ENCODE measurements around the gene PCSK5.

The PCSK5 gene

GRCh38 chr9:76090330-76090729, 199.9 kb downstream of the PCSK5 start:
- no peak overlapping the region for H3K9ac ChIP-seq (ENCODE audit: low read length)
- H3K9me3 ChIP-seq (ENCODE audit: low read length), result no peaks in the 10 kb centered on the region
- H3K36me3 ChIP-seq (ENCODE audit: insufficient read depth, low read length), result no peaks in the 10 kb centered on the region
- H3K27ac ChIP-seq (ENCODE audit: low read depth, low read length), result no peak overlapping the region
- no peak overlapping the region for H3K4me3 ChIP-seq (ENCODE audit: low read depth in 1 of 2, low read length in 2 of 2)
- no peaks in the 10 kb centered on the region for H3K27me3 ChIP-seq (ENCODE audit: control insufficient read depth in 1 of 2, insufficient read depth in 2 of 2, low read length in 2 of 2)
- no peaks in the 10 kb centered on the region for H3K4me1 ChIP-seq (ENCODE audit: insufficient read depth, low read length)

GRCh38 chr9:76090909-76091308, 200.4 kb downstream of the PCSK5 start:
- no peaks in the 10 kb centered on the region for H3K36me3 ChIP-seq (ENCODE audit: insufficient read depth, low read length)
- no peak overlapping the region for H3K27ac ChIP-seq (ENCODE audit: low read depth, low read length)
- H3K4me3 ChIP-seq (ENCODE audit: low read depth in 1 of 2, low read length in 2 of 2), result no peak overlapping the region
- no peaks in the 10 kb centered on the region for H3K4me1 ChIP-seq (ENCODE audit: insufficient read depth, low read length)
- no peaks in the 10 kb centered on the region for H3K9me3 ChIP-seq (ENCODE audit: low read length)
- no peaks in the 10 kb centered on the region for H3K27me3 ChIP-seq (ENCODE audit: control insufficient read depth in 1 of 2, insufficient read depth in 2 of 2, low read length in 2 of 2)
- H3K9ac ChIP-seq (ENCODE audit: low read length), result no peak overlapping the region

GRCh38 chr9:76092572-76092971, 202.1 kb downstream of the PCSK5 start:
- no peaks in the 10 kb centered on the region for H3K9me3 ChIP-seq (ENCODE audit: low read length)
- no peak overlapping the region for H3K4me3 ChIP-seq (ENCODE audit: low read depth in 1 of 2, low read length in 2 of 2)
- no peaks in the 10 kb centered on the region for H3K27me3 ChIP-seq (ENCODE audit: control insufficient read depth in 1 of 2, insufficient read depth in 2 of 2, low read length in 2 of 2)
- no peak overlapping the region for H3K27ac ChIP-seq (ENCODE audit: low read depth, low read length)
- H3K9ac ChIP-seq (ENCODE audit: low read length), result no peak overlapping the region
- no peaks in the 10 kb centered on the region for H3K4me1 ChIP-seq (ENCODE audit: insufficient read depth, low read length)
- H3K36me3 ChIP-seq (ENCODE audit: insufficient read depth, low read length), result no peaks in the 10 kb centered on the region

GRCh38 chr9:76095585-76095984, 205.1 kb downstream of the PCSK5 start:
- Histone ChIP-seq H3K9ac (ENCODE audit: low read length) (no peak overlapping the region), H3K4me3 (ENCODE audit: low read depth in 1 of 2, low read length in 2 of 2) (no peak overlapping the region), H3K4me1 (ENCODE audit: insufficient read depth, low read length) (peaks cover 3% of the 10 kb centered on the region), H3K36me3 (ENCODE audit: insufficient read depth, low read length) (no peaks in the 10 kb centered on the region), H3K27ac (ENCODE audit: low read depth, low read length) (no peak overlapping the region), H3K27me3 (ENCODE audit: control insufficient read depth in 1 of 2, insufficient read depth in 2 of 2, low read length in 2 of 2) (no peaks in the 10 kb centered on the region), H3K9me3 (ENCODE audit: low read length) (no peaks in the 10 kb centered on the region)

- Histone ChIP-seq H3K4me1 (ENCODE audit: insufficient read depth, low read length) (peaks cover 19% of the 10 kb centered on the region), H3K27me3 (ENCODE audit: control insufficient read depth in 1 of 2, insufficient read depth in 2 of 2, low read length in 2 of 2) (no peaks in the 10 kb centered on the region), H3K9ac (ENCODE audit: low read length) (no peak overlapping the region), H3K4me3 (ENCODE audit: low read depth in 1 of 2, low read length in 2 of 2) (no peak overlapping the region), H3K36me3 (ENCODE audit: insufficient read depth, low read length) (no peaks in the 10 kb centered on the region), H3K9me3 (ENCODE audit: low read length) (no peaks in the 10 kb centered on the region), H3K27ac (ENCODE audit: low read depth, low read length) (no peak overlapping the region)
Measured at GRCh38 chr9:76099516-76099915, 209.0 kb downstream of the PCSK5 start.

DNA sequence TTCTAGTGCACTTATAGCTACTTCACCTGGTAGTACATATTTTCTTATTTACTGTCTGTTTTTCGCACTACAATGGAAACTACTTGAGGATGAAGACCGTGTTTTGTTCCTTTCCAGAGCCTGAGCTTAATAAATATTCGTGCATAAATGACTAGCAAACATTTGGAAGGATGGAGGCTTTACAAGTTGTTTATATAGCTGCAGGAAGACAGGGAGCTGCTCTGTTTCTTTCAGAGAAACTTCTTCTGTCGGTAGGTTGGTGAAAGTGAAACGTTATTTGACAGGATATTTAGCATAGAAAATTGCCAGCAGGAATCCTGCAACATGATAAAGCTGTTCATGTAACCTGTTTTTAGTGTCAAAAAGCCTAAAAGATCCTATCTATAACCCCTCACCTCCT, 210.6 kb downstream of the PCSK5 start:
- H3K9me3 ChIP-seq (ENCODE audit: low read length), result no peaks in the 10 kb centered on the region
- peaks cover 27% of the 10 kb centered on the region for H3K4me1 ChIP-seq (ENCODE audit: insufficient read depth, low read length)
- no peak overlapping the region for H3K27ac ChIP-seq (ENCODE audit: low read depth, low read length)
- H3K27me3 ChIP-seq (ENCODE audit: control insufficient read depth in 1 of 2, insufficient read depth in 2 of 2, low read length in 2 of 2), result no peaks in the 10 kb centered on the region
- H3K36me3 ChIP-seq (ENCODE audit: insufficient read depth, low read length), result no peaks in the 10 kb centered on the region
- peak overlapping the region in 1 of 2 donors; percentile 3 for H3K4me3 ChIP-seq (ENCODE audit: low read depth in 1 of 2, low read length in 2 of 2)
- H3K9ac ChIP-seq (ENCODE audit: low read length), result no peak overlapping the region

GRCh38 chr9:76101491-76101890, 211.0 kb downstream of the PCSK5 start:
- Histone ChIP-seq H3K4me1 (ENCODE audit: insufficient read depth, low read length) (peaks cover 27% of the 10 kb centered on the region), H3K9ac (ENCODE audit: low read length) (no peak overlapping the region), H3K27me3 (ENCODE audit: control insufficient read depth in 1 of 2, insufficient read depth in 2 of 2, low read length in 2 of 2) (no peaks in the 10 kb centered on the region), H3K36me3 (ENCODE audit: insufficient read depth, low read length) (no peaks in the 10 kb centered on the region), H3K4me3 (ENCODE audit: low read depth in 1 of 2, low read length in 2 of 2) (peak overlapping the region in 1 of 2 donors; percentile 3), H3K9me3 (ENCODE audit: low read length) (no peaks in the 10 kb centered on the region), H3K27ac (ENCODE audit: low read depth, low read length) (no peak overlapping the region)

DNA sequence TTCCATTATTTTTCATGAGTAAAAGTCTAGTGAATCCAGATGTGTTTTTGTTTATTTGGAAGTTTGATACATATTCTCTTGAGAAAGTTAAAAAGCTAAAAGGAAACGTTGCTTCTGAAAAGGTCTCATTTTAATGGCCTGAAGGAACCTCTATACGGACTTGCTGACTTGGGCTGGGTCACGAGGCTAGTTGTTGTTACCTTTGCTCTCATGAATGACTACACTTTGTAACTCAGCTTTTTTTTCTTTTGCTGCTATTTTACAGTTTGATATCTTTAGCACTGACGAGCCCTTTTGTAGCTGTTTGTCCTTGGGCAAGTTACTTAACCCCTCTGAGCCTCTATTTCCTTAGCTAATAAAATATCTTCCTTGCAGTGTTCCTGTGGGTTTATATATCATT, 211.5 kb downstream of the PCSK5 start:
- Histone ChIP-seq H3K27me3 (ENCODE audit: control insufficient read depth in 1 of 2, insufficient read depth in 2 of 2, low read length in 2 of 2) (no peaks in the 10 kb centered on the region), H3K27ac (ENCODE audit: low read depth, low read length) (no peak overlapping the region), H3K36me3 (ENCODE audit: insufficient read depth, low read length) (no peaks in the 10 kb centered on the region), H3K9me3 (ENCODE audit: low read length) (no peaks in the 10 kb centered on the region), H3K4me1 (ENCODE audit: insufficient read depth, low read length) (peaks cover 27% of the 10 kb centered on the region), H3K9ac (ENCODE audit: low read length) (no peak overlapping the region), H3K4me3 (ENCODE audit: low read depth in 1 of 2, low read length in 2 of 2) (no peak overlapping the region)

- H3K9ac ChIP-seq (ENCODE audit: low read length), result no peak overlapping the region
- H3K4me1 ChIP-seq (ENCODE audit: insufficient read depth, low read length), result peaks cover 35% of the 10 kb centered on the region
- no peaks in the 10 kb centered on the region for H3K27me3 ChIP-seq (ENCODE audit: control insufficient read depth in 1 of 2, insufficient read depth in 2 of 2, low read length in 2 of 2)
- H3K36me3 ChIP-seq (ENCODE audit: insufficient read depth, low read length), result no peaks in the 10 kb centered on the region
- H3K27ac ChIP-seq (ENCODE audit: low read depth, low read length), result no peak overlapping the region
- H3K4me3 ChIP-seq (ENCODE audit: low read depth in 1 of 2, low read length in 2 of 2), result no peak overlapping the region
- no peaks in the 10 kb centered on the region for H3K9me3 ChIP-seq (ENCODE audit: low read length)
Measured at GRCh38 chr9:76103531-76104315, 213.2 kb downstream of the PCSK5 start.

DNA sequence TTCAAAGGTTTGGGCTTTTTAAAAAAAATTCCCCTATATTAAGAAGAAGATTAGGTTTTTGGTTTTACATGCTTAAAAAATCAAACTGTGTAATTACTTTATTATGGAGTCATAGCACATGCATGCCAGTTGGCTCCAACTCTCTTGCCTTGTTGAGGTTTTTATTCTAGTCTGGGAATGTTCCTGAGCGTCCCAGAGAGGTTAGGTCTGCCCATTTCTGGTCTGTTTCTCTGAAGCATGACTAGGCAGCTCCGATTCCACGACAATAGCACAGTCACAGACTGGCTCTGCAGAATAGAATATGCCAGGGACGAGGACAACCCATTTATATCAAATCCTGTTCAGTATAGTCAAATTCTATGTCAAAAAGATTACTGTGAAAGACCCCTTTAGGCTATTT, 217.0 kb downstream of the PCSK5 start:
- Histone ChIP-seq H3K9me3 (ENCODE audit: low read length) (no peaks in the 10 kb centered on the region), H3K27ac (ENCODE audit: low read depth, low read length) (no peak overlapping the region), H3K4me1 (ENCODE audit: insufficient read depth, low read length) (peaks cover 24% of the 10 kb centered on the region), H3K36me3 (ENCODE audit: insufficient read depth, low read length) (no peaks in the 10 kb centered on the region), H3K27me3 (ENCODE audit: control insufficient read depth in 1 of 2, insufficient read depth in 2 of 2, low read length in 2 of 2) (no peaks in the 10 kb centered on the region), H3K4me3 (ENCODE audit: low read depth in 1 of 2, low read length in 2 of 2) (no peak overlapping the region), H3K9ac (ENCODE audit: low read length) (no peak overlapping the region)

DNA sequence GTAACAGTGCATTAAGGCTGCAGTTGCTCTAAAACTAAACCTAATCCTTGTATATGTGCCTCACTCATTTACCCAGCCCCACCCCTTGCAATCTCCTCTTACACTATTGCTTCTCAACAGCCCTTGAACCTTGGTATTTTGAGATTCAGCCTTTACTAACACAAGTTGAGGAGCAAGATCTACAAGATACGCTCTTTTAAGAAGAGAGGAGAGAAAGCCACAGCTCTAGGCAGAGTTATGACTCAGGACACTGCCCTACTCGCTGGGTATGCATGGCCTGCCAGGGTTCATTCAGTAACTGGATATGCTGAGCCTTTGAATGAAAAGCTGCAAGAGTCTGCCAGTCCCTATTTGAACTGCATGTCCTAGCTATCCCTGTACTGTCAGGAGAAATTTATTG, 219.5 kb downstream of the PCSK5 start:
- Histone ChIP-seq H3K4me1 (ENCODE audit: insufficient read depth, low read length) (peaks cover 11% of the 10 kb centered on the region), H3K27ac (ENCODE audit: low read depth, low read length) (no peak overlapping the region), H3K4me3 (ENCODE audit: low read depth in 1 of 2, low read length in 2 of 2) (no peak overlapping the region), H3K36me3 (ENCODE audit: insufficient read depth, low read length) (no peaks in the 10 kb centered on the region), H3K9ac (ENCODE audit: low read length) (no peak overlapping the region), H3K27me3 (ENCODE audit: control insufficient read depth in 1 of 2, insufficient read depth in 2 of 2, low read length in 2 of 2) (no peaks in the 10 kb centered on the region), H3K9me3 (ENCODE audit: low read length) (no peaks in the 10 kb centered on the region)

GRCh38 chr9:76112151-76112550, 221.7 kb downstream of the PCSK5 start:
- Histone ChIP-seq H3K4me3 (ENCODE audit: low read depth in 1 of 2, low read length in 2 of 2) (no peak overlapping the region), H3K9ac (ENCODE audit: low read length) (no peak overlapping the region), H3K4me1 (ENCODE audit: insufficient read depth, low read length) (peaks cover 10% of the 10 kb centered on the region), H3K9me3 (ENCODE audit: low read length) (no peaks in the 10 kb centered on the region), H3K27me3 (ENCODE audit: control insufficient read depth in 1 of 2, insufficient read depth in 2 of 2, low read length in 2 of 2) (no peaks in the 10 kb centered on the region), H3K27ac (ENCODE audit: low read depth, low read length) (no peak overlapping the region), H3K36me3 (ENCODE audit: insufficient read depth, low read length) (no peaks in the 10 kb centered on the region)
